ELR (cell line): ENCODE results near the gene OR6B1.
"Not testable (repeated sequence)": the region's sequence is repeated elsewhere in the genome, so short reads cannot be mapped to it uniquely, and the experiment has no call there.

Experiments
- DNase-seq: peaks from one replicate; pipeline ENCODE4 v3.0.0-alpha.2; 2015; ENCODE audit warnings: low read depth

The OR6B1 gene

GRCh38 chr7:144038887-144039286 is 38.8 kb downstream of the OR6B1 start:
- DNase-seq: no peak

DNA sequence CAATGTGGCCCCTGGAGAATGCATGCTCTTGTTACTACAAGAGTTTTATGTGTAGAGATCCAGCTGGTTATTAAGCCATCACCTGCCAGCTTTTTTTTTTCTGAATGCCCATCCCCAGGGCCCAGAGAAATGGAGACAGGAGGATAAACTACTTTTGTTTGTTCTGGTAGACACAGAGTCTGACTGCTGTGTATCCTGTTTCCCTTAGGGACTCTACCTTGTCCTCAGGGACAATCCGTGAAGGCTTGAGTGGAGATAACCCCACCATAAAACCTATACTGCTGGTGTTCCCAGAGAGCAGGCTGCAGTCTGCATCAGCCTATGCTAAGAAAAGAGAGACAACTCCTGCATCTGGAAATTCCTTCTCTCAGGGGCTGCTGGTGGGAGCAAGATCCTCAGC is 48.5 kb downstream of the OR6B1 start, which contains the start of gene OR2A5:
Gene OR2A5 (plus strand): TSS at position 301 of the 400 bp plus-strand sequence. CDS start 1,454 bp downstream, outside the sequence.
- DNase-seq: no peak

- no peak for DNase-seq
Measured at GRCh38 chr7:144049491-144049890, 49.4 kb downstream of the OR6B1 start.

GRCh38 chr7:144050093-144050492 is 50.0 kb downstream of the OR6B1 start:
- DNase-seq: no peak

DNA sequence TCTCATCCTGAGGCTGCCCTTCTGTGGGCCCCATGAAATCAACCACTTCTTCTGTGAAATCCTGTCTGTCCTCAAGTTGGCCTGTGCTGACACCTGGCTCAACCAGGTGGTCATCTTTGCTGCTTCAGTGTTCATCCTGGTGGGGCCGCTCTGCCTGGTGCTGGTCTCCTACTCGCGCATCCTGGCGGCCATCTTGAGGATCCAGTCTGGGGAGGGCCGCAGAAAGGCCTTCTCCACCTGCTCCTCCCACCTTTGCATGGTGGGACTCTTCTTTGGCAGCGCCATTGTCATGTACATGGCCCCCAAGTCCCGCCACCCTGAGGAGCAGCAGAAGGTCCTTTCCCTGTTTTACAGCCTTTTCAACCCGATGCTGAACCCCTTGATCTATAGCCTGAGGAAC is 50.8 kb downstream of the OR6B1 start:
- DNase-seq: not testable (repeated sequence)

GRCh38 chr7:144057954-144058353 is 57.8 kb downstream of the OR6B1 start:
- DNase-seq: peak; percentile 29
